GM18502 (cell line): ENCODE data around the gene GCK.
"Not testable (repeated sequence)": the region's sequence is repeated elsewhere in the genome, so short reads cannot be mapped to it uniquely, and the experiment has no call there.

Experiments used
- ATAC-seq: cut with Tn5 transposase; IDR thresholded peaks from one replicate; pipeline ENCODE4 v1.9.1; 2021; ENCODE audit warnings: mild to moderate bottlenecking; ENCODE audit not compliant: unreplicated experiment, poor library complexity

The GCK gene

DNA sequence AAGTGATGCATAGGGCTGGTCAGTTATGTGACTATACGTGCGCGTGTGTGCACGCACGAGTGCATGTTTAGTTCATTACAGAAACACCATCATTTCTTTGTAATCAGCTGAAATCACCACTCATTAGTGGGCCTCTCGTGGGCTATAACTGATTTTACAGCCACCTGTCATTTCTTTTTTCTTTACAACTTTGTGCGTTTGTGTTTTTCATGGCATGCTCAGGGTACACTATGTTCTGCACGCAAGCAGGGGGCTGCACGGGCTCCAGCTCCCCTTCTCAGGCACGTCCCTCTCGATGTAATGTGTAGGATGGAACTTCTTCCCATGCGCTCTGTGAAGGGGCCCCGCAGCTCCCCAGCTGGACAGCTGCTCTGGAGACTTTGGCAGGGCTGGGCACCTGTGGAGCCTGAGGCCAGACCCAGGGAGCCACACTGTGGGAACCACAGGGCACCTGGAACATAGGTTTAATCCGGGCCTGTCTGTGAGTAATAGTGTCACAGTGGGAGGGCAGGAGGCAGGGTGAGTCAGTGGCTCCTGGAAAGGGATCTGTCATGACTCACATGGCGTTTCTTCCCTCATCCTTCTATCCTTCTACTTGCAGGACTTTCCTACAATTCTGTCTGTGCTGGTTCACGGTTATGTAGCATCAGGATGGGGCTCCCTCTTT is 4.9 kb downstream of the GCK start:
- ATAC-seq: no peak

DNA sequence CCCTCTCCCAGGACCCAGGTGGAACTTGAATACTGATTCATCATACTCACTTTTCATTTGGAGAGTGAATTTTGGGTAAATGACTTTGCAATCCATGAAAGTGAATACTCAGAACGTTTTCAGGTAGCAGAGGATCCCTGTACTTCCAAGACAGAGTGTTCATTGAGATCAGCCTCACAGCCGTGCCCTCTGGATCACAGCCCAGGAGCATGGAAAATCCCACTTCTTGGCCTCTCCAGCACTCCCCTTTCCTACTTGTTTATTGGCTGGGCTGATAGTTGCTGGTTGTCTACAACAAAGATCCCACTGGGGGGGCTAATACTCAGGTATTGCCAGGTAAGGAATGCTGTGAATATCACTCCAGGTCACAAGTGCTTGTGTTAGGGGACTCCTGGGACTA is 5.9 kb downstream of the GCK start:
- no peak for ATAC-seq

DNA sequence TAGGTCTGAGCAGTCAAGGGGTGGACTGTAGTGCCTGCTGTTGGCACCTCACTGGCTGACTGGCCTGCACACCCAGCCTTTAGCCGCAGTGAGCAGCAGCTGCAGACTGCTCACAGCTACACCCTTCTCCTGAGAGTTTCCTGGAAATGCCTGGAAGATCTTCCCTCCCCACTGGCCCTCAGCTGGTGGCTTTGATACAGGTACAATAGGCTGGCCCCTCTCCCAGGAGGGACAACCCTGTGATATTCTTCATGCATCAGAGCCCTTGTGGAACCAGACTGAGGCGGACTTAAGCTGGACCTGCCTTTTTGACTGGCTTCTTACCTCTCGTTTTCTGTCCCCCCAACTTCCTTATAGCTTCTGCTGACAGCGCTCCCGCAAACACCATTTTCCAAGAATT is 6.4 kb downstream of the GCK start:
- ATAC-seq: no peak

GRCh38 chr7:44180631-44181030 is 8.6 kb downstream of the GCK start:
- no peak for ATAC-seq

DNA sequence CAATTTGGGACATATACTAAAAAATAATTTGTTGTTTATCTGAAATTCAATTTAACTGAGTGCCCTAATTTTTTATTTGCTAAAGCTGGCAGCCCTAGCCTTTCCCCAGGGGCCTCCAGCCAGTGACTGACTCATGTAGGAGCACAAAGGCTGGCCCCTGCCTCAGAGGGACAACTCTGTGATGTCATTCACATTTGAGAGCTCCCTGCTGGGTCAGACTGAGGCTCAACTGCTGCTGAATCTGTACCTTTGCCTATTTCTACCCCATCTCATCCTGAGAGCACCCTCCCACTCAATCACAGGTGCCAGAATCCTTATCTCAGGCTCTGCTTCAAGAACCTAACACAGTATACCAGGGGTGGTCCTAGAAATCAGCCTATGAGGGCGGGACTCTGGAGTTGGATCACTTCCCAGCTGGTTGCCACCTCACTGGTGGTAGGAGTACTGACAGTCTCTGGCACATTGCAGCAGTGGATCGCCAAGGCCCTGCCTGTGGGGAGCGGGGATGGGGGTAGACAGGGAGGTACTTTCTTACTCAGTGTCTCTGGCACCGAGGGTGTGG is 11.6 kb downstream of the GCK start:
- no peak for ATAC-seq

GRCh38 chr7:44176486-44176885 is 12.8 kb downstream of the GCK start:
- ATAC-seq: no peak

GRCh38 chr7:44175730-44176129 is 13.5 kb downstream of the GCK start:
- ATAC-seq: no peak

- not testable (repeated sequence) for ATAC-seq
These were observed 14.6 kb downstream of the GCK start for GRCh38 chr7:44174694-44174948.

- ATAC-seq: no peak
These were observed 15.1 kb downstream of the GCK start for GRCh38 chr7:44173911-44174693.

DNA sequence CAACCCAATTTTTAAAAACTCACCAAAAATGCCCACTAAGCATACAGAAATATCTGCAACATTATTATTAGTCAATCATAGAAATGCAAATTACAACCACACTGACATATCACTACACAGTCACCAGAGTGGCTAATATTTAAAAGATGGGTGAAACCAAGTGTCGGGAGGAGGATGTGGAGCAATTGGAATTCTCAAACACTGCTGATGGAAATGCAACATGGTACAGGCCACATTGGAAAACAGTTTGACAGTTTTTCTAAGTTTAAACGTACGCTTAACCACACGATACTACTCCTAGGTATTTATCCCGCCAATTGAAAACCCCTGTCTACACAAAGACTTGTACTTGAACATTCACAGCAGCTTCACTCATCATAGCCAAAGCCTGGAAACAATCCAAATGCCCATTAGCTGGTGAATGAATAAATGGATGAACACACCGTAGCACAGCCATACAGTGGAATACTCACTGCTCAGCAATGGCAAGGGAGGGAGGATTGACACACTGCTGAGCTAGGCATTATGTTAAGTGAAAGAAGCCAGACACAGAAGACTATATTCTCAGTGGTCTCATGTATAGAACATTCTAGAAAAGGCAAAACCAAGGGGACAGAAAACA is 16.3 kb downstream of the GCK start:
- no peak for ATAC-seq

GRCh38 chr7:44172352-44172751 is 16.9 kb downstream of the GCK start:
- ATAC-seq: no peak

- ATAC-seq: not testable (repeated sequence)
These were observed 17.3 kb downstream of the GCK start for GRCh38 chr7:44171901-44172300.

DNA sequence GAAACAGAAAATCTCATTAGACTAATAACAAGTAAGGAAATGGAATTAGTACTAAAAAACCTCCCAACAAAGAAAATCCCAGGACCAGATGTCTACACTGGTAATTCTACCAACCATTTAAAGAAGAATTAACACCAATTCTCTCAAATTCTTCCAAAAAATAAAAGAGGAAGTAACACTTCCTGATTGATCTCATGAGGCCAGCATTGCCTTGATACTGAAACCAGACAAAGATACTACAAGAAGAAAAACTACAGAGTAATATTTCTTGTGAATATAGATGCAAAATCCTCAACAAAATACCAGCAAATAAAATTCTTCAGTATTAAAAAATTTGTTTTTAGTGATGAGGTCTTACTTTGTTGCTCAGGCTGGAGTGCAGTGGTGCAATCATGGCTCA is 21.3 kb downstream of the GCK start:
- ATAC-seq: no peak

DNA sequence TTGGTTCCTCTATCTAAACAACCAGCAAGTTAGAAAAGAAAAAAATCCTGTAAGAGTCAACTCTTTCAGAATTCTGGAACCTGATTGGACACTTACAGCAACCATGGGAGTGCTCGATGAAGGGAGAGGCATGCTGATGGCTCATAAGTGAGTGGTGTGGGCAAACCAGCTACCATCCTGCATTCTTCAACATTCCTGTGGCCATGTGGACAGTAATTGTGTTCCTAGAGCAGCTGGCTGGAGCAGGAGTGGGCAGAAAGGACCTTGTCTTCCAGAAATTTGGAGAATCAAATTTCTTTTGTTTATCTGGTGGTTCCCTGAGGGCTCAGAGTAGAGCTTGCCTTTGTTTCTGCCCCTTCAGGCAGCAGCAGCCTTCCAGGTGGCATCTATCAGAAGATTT is 25.6 kb downstream of the GCK start:
- no peak for ATAC-seq

DNA sequence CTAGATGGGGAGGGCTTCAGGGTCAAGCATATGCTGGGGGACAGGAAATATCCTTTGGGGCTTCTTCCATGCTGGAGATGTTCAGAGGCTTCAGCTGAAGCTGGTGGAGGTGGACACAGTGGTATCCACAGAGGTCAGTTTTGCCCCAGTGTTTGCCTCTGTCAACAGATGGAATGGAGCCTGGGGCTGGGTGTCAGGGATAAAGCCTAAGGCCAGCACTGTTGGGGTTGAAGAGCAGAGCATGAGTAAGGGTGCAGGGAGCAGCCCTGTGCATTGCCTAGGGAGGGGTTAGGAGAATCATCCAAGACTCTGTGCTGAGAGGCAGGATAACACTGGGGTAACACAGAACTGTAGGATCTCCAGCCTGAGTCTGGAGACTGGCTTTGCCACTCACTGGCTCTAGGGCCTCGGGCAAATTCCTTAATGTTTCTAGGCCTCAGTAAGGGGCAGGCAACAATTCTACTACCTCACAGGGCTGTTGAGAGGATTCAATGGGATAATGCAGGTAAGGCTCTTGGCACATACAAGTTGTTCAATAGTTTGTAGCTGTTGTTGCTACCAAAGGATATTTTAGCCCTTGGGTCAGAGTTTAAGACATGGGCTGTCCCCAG is 26.3 kb downstream of the GCK start:
- ATAC-seq: no peak

DNA sequence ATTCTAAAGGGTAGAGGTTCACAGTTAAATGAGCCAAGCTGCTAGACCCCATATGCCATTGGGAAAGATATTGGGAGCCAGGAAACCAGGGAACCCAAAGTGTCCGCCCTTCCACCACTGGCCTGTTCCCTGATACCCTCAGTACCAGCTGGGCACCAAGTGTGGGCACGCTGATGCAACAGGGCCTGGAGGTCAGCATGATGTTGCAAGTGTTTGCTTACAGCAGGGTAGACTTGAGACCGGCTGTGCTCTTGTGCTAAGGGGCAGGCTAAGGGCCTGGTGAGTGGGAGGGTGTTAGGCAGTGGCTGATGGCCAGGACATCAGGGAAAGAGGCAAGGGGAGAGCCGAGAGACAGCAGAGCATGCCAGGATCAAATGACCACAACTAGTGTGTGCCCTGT is 27.1 kb downstream of the GCK start:
- ATAC-seq: no peak

DNA sequence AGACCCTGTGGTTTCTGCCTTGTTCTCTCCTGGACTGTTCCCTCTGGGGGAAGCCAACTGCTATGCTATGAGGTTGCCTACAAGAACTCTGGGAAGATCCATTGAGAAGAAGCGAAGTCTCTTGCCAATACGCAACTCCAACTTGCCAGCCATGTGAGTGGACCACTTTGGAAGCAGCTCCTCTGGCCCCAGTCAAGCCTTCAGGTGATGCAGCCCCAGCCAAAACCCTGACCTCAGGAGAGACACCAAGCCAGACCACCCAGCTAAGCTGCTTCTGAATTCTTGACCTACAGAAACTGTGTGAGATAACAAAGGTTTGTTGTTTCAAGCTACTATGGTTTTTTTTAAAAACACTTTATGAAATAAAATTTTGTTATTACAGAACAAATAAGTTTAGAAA is 27.9 kb downstream of the GCK start:
- ATAC-seq: no peak

DNA sequence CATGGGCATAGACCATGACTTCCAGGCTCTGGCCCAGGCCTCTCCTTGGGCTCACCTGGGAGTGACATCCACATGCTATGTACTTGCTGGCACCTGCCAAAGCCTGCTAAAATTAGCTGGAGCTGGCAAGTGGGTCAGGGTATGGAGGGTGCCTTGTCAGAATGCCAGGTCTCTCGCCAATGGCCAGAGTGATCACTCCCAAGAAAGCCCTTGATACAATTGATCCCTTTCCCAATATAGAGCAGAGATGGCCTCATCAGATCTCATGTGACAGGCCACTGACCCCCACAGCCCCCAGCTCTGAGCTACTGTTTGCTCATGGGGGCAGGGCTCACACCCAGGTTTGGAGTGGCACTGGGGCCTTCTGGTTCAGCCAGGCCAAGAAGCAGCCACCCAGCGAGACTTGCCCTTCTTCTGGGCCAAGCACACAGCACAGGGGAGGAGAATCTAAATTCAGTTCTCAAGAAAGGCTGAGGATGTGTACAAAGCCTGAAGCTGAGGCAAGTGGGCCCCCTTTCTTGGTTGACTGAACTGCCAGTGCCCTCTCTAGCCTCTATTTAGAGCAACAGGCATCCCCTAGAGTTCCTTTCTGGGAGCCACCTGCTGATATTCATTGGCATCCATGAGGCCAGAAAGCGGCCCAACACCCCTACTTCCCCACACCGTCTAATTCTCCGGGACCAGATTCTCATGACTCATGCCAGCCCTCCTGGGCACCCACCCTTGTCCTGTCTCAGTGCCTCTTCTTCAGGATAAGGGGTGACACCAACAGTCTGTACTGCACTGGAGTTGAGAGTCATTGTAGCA is 29.2 kb downstream of the GCK start:
- ATAC-seq: no peak

DNA sequence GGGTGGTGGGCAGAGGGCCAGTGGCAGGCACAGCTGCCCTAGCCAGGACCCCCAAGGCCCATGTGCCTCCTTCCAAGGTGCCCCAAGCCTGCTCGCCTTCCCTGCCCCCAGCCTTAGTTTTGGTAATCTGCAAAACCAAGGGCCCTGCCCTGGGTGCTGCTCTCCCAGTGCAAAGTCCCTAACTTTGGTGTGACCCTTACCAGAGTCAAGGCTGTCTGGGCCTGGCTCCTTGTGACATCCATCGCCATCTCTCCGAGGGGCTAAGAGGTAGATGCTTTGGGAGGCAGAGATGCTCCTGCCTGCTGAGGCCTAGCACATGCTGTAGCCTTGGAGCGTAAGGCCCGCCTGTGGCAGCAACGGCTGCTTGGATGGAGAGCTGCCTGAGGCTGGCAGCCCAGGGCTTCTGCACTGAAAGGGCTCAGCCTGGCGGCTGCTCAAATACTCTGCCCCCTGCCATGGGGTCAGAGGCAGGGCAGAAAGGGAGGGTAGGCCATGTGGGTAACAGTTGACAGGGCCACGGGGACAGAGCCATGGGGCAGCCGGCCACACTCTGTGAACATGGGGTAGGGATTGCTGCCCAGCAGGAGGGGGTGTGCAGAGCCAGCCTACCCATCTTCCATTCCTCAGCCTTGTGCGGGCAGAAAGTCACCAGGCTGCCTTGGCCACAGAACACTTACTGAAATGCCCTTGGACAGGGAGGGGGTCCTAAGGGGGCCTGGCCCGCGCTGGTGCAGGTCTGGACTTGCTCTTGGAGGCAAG is 30.2 kb downstream of the GCK start:
- ATAC-seq: no peak
